ENCODE data around the gene SLA2. TPM values are rescaled to one million over a fixed set of nuclear protein-coding genes. Genes with fewer than 3 reads are reported as not detected.

The SLA2 gene
- total and polyA plus RNA-seq, 3 donors from 2014 or later, result 0.47 to 1.1 (median 0.87) TPM

DNA sequence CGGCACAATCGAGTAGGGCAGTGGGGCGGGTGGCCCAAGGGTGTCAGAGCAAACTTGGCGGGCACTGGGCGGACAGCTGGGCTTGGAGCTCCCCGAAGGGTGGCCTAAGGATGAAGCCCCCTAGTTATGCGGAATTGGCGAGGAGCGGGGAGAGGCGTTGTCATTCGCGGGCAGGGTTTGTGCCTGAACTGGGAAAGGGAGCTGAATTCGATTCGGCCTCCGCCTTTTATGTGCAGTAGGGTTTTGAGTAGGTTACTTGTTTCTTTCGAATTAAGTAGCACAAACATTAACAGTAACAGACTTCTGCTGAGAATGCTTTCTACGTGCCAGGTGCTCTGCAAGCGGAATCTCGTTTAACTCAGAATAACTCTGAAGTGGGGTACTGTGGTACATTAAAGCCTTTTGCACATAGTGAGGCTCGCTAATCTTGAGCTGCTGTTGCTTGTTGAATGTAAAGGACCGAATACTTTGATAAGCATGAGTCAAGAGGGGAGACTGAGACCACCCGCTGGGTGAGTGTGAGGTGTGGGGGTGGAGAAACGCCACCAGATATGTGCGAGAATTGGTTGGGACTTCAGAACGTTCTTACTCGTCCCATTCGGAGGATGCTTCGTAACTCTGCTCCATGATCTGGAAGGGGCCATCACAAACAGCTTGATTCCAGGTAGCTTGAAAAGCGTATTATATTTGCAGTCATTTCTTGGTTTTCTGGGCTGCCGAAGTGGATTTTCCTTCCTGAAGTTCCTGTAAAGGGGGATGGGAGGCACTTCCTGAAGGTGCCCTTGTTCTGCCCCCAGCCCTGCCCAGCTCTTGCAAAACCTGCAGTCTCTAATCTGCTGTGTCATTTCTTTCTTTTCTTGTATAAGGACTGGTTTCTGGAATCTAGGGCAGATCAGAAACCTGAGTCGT, 39.6 kb downstream of the SLA2 start:
- Histone ChIP-seq H3K27me3 (no peaks in the 10 kb centered on the region), H3K27ac (peak overlapping the region; percentile 35 to 87), H3K9me3 (no peaks in the 10 kb centered on the region), H3K36me3 (ENCODE audit: low read depth, missing control alignments) (no peaks in the 10 kb centered on the region), H3K4me3 (peak overlapping the region; percentile 87 to 98), H3K4me1 (peaks cover 10% of the 10 kb centered on the region)
- TF ChIP-seq, protein P1, sequence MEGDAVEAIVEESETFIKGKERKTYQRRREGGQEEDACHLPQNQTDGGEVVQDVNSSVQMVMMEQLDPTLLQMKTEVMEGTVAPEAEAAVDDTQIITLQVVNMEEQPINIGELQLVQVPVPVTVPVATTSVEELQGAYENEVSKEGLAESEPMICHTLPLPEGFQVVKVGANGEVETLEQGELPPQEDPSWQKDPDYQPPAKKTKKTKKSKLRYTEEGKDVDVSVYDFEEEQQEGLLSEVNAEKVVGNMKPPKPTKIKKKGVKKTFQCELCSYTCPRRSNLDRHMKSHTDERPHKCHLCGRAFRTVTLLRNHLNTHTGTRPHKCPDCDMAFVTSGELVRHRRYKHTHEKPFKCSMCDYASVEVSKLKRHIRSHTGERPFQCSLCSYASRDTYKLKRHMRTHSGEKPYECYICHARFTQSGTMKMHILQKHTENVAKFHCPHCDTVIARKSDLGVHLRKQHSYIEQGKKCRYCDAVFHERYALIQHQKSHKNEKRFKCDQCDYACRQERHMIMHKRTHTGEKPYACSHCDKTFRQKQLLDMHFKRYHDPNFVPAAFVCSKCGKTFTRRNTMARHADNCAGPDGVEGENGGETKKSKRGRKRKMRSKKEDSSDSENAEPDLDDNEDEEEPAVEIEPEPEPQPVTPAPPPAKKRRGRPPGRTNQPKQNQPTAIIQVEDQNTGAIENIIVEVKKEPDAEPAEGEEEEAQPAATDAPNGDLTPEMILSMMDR (IDR thresholded peaks at IDR 0.05), result no peak
- no peak for TF ChIP-seq POLR2A (IDR thresholded peaks at IDR 0.05)
- no peak for DNase-seq
- intact Hi-C loops (cut with DNase I; ENCODE audit: low total_unique reads), result loop anchor here (5.0 to 10.0 kb wide), 2 partner anchors 34 to 62 kb away; partner anchors contain the start of genes MYL9 and TGIF2
- WGBS, 2 donors, result 1 to 3% methylated on average over 31 of the region's 31 CpGs

DNA sequence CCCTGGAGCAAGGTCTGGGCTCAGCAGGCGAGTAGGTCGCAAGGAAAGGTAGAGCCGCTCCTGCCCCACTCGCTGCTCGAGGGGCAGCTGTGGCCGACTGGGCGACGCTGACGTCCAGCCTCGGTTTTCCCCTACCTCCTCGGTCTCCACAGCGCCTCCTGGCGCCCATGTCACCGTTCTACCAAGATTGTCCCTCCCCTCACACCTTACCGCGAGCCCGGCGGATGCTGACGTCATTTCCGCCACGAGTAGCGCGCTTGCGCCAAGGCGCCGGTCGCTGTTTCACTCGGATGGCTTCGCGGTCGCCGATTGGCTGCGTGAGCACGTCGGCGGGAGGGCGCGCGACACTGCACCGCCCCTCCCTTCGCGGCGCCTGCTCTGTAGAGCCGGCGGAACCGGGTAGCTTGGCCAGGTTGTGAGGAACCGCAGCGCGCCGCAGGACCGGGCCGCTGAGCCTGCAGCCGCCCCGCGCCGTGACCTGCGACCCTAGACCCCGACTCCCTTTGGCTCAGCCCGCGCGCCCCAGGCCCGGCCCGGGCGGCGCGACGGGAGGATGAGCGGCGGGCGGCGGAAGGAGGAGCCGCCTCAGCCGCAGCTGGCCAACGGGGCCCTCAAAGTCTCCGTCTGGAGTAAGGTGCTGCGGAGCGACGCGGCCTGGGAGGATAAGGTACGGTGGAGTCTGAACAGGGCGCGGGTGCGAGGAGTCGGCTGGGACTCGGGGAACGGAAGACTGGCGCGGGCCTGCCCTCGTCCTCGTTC, 40.4 kb downstream of the SLA2 start, which contains the start of gene RAB5IF:
RAB5IF (plus strand) TSS at position 381 of the 759 bp plus-strand sequence; CDS start at position 554, 173 bp downstream.
- peak within 1 kb of the TSS; percentile 35 to 87 for H3K27ac ChIP-seq
- H3K36me3 ChIP-seq (ENCODE audit: low read depth, missing control alignments), result no peaks in the 10 kb centered on the region
- DNase-seq, result peak; percentile 97
- H3K9me3 ChIP-seq, result no peaks in the 10 kb centered on the region
- peak within 1 kb of the TSS; percentile 87 to 98 for H3K4me3 ChIP-seq
- 0 to 1% methylated on average over 28 to 74 of the region's 90 CpGs for WGBS, 2 donors
- intact Hi-C loops (cut with DNase I; ENCODE audit: low total_unique reads), result loop anchor here (5.0 to 10.0 kb wide), 2 partner anchors 33 to 61 kb away; partner anchors contain the start of genes MYL9 and TGIF2
- H3K27me3 ChIP-seq, result no peaks in the 10 kb centered on the region
- H3K4me1 ChIP-seq, result peaks cover 12% of the 10 kb centered on the region
- TF ChIP-seq POLR2A (IDR thresholded peaks at IDR 0.05), result no peak
- TF ChIP-seq, protein P1 (IDR thresholded peaks at IDR 0.05), result peak; percentile 90 to 99 (median 99)

DNA sequence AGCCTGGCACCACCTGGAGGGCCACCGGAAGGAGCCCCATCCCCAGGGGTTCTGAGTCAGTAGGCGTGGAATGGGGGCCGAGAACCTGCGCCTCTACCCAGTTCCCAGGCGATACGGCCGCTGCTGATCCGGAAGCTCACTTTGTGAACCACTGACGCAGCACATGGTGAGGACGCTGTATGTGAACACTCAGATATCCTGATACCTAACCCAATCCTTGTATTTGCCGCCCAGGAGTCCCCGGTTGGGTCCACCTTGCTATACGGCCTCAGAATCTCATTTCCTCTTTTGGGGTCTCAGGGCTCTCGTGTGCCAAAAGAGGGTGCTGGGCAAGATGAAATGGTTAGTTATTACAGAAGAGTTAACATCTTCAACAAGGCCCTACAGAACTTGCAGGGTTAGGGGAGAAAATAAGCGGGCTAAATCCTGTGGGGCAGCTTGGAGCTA, 41.0 kb downstream of the SLA2 start:
- Histone ChIP-seq H3K27ac (peak overlapping the region; percentile 23 to 81), H3K9me3 (no peaks in the 10 kb centered on the region), H3K36me3 (ENCODE audit: low read depth, missing control alignments) (no peaks in the 10 kb centered on the region), H3K4me1 (peaks cover 14% of the 10 kb centered on the region), H3K27me3 (no peaks in the 10 kb centered on the region), H3K4me3 (peak overlapping the region; percentile 87 to 98)
- TF ChIP-seq, protein P1 (IDR thresholded peaks at IDR 0.05), result no peak
- no peak for TF ChIP-seq POLR2A (IDR thresholded peaks at IDR 0.05)
- intact Hi-C loops (cut with DNase I; ENCODE audit: low total_unique reads), result loop anchor here (5.0 to 10.0 kb wide), 2 partner anchors 33 to 60 kb away; partner anchors contain the start of genes MYL9 and TGIF2
- 34 to 36% methylated on average over 11 to 15 of the region's 15 CpGs for whole genome bisulfite sequencing, 2 donors
- peak; percentile 37 for DNase-seq

DNA sequence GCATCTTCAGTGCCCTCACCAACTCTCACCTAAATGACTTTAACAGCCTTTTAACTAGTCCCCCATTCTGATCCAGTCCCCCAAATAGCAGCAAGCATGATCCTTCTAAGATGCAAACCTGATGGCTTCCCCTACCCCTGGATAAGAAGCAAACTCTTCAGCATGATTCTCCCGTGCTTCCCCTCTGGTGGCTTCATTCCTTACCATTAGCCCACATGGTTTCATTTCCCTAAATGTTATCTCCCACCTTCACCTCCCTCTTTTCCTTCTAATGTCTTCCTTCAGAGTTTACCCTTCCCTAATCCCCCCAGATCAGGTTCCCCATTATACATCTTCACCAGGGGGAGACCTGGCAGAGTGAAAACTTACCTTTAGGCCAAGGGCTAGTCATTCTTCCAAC, 44.5 kb downstream of the SLA2 start:
- intact Hi-C loops (cut with DNase I; ENCODE audit: low total_unique reads), result loop anchor here (10.0 kb wide), 1 partner anchor 57 kb away; the partner anchor contains the start of gene MYL9
- H3K27ac ChIP-seq, result no peak overlapping the region
- 71 to 72% methylated on average over 1 of the region's 1 CpG for WGBS, 2 donors

More for the DNA sequence above, 44.5 kb downstream of the SLA2 start:
- Histone ChIP-seq H3K9me3 (no peaks in the 10 kb centered on the region), H3K4me1 (peaks cover 18% of the 10 kb centered on the region), H3K36me3 (ENCODE audit: low read depth, missing control alignments) (no peaks in the 10 kb centered on the region), H3K27me3 (no peaks in the 10 kb centered on the region), H3K4me3 (no peak overlapping the region)
- DNase-seq, result no peak
- TF ChIP-seq POLR2A (IDR thresholded peaks at IDR 0.05), result no peak
- TF ChIP-seq, protein P1 (IDR thresholded peaks at IDR 0.05), result no peak
